ENCODE results near the gene SERINC2.

DNA sequence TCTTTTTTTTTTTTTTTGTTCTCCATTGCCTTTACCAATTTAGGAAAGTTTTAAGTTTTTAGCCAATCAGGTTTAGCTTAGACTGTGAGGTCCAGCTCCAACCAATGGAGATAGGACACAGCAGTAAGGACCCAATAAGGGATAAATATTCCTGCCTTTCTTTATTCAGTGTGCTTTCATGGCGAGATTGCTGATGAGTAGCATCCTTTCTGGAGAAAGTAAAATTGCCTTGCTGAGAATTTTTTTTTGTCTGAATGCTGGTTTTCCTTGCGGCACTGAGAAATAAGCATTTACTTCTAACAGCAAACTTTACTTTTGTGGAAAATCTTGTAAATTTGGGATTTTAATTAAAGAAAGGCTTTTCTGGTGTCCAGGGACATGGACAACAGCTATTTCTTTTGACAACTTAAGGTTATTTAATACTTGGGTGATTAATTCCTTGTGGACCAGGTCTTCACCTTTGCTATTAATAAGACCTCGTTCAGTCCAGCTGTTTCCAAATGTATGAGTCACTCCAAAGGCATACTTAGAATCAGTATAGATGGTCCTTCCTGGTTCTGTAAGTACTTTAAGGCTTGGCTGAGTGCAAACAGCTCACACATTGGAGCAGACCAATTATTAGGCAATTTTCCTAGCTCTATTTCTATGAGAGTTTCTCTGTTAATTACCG is 54.1 kb downstream of the SERINC2 start:
- TF ChIP-seq, protein P1, sequence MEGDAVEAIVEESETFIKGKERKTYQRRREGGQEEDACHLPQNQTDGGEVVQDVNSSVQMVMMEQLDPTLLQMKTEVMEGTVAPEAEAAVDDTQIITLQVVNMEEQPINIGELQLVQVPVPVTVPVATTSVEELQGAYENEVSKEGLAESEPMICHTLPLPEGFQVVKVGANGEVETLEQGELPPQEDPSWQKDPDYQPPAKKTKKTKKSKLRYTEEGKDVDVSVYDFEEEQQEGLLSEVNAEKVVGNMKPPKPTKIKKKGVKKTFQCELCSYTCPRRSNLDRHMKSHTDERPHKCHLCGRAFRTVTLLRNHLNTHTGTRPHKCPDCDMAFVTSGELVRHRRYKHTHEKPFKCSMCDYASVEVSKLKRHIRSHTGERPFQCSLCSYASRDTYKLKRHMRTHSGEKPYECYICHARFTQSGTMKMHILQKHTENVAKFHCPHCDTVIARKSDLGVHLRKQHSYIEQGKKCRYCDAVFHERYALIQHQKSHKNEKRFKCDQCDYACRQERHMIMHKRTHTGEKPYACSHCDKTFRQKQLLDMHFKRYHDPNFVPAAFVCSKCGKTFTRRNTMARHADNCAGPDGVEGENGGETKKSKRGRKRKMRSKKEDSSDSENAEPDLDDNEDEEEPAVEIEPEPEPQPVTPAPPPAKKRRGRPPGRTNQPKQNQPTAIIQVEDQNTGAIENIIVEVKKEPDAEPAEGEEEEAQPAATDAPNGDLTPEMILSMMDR (conservative IDR thresholded peaks at IDR 0.05 in 1 of 2, IDR thresholded peaks at IDR 0.05 in 1 of 2; ENCODE audit: low read depth in 1 of 2, low read length in 2 of 2), result no peak
- TF ChIP-seq EZH2 (IDR thresholded peaks at IDR 0.05; ENCODE audit: low read length, missing control alignments), result no peak
